Endothelial cell of umbilical vein (primary cell): Measurements from ENCODE around the gene KCNMA1.
"Not testable (repeated sequence)": the region's sequence is repeated elsewhere in the genome, so short reads cannot be mapped to it uniquely, and the experiment has no call there.

Experiments used
- CTCF ChIP-seq, 2 donors: IDR thresholded peaks; 1 replicate in 1 of 2; 2 replicates in 1 of 2; pipeline ENCODE4 v1.5.1; 2011; ENCODE audit warnings: low read length in 2 of 2, mild to moderate bottlenecking in 2 of 2, moderate library complexity in 2 of 2, control low read depth in 1 of 2, inconsistent platforms in 1 of 2, low read depth in 1 of 2; ENCODE audit not compliant: insufficient read depth in 1 of 2; ENCODE audit errors: extremely low read depth in 1 of 2
- EZH2 ChIP-seq: IDR thresholded peaks from 2 replicates; pipeline ENCODE4 v1.6.1; 2012; ENCODE audit warnings: borderline replicate concordance, low read depth, mild to moderate bottlenecking, moderate library complexity, low read length, inconsistent platforms; ENCODE audit not compliant: severe bottlenecking
- FOS ChIP-seq: IDR thresholded peaks from 2 replicates; pipeline ENCODE4 v1.6.1; 2011; ENCODE audit warnings: mild to moderate bottlenecking, low read length, moderate library complexity, borderline replicate concordance; ENCODE audit not compliant: insufficient read depth
- GATA2 ChIP-seq: IDR thresholded peaks from 2 replicates; pipeline ENCODE4 v1.7.0; 2011; ENCODE audit warnings: low read depth, mild to moderate bottlenecking, moderate library complexity, mixed read lengths, low read length; ENCODE audit not compliant: insufficient read length, insufficient read depth
- JUN ChIP-seq: IDR thresholded peaks from 2 replicates; pipeline ENCODE4 v1.6.1; 2011; ENCODE audit warnings: borderline replicate concordance, low read depth; ENCODE audit not compliant: insufficient read length, insufficient read depth
- MAX ChIP-seq: IDR thresholded peaks from 2 replicates; pipeline ENCODE4 v1.6.1; 2011; ENCODE audit not compliant: insufficient read depth, insufficient read length
- MYC ChIP-seq: IDR thresholded peaks from one replicate; pipeline ENCODE4 v1.6.1; 2011; ENCODE audit warnings: mild to moderate bottlenecking, low read depth, low read length
- POLR2A ChIP-seq: IDR thresholded peaks from 2 replicates; pipeline ENCODE4 v1.6.1; 2012; ENCODE audit warnings: low read depth, mild to moderate bottlenecking, control low read depth, low read length
- POLR2AphosphoS5 ChIP-seq: IDR thresholded peaks from 2 replicates; pipeline ENCODE4 v1.6.1; 2012; ENCODE audit warnings: low read depth, mild to moderate bottlenecking, control low read depth, low read length, moderate library complexity; ENCODE audit not compliant: insufficient read depth

- not testable (repeated sequence) for TF ChIP-seq EZH2; POLR2A; FOS; CTCF (IDR thresholded peaks at IDR 0.05; ENCODE audit: extremely low read depth in 1 of 2, insufficient read depth in 1 of 2, low read depth in 1 of 2, low read length in 2 of 2); POLR2AphosphoS5; JUN; MAX; MYC; GATA2
Observed at GRCh38 chr10:77572520-77572919, 65.1 kb downstream of the KCNMA1 start.
